ENCODE results near the gene HMGCL. TPM values are rescaled to one million over a fixed set of nuclear protein-coding genes. Genes with fewer than 3 reads are reported as not detected.

The HMGCL gene
- total and polyA plus RNA-seq, 2 of the 13 experiments (the other 11 are each of a cell fraction or from before 2014, with no cell fraction given), result 21.3 to 41.4 TPM

GRCh38 chr1:23790696-23791515, 34.3 kb downstream of the HMGCL start, which contains the start of gene LYPLA2 (continued):
- TF ChIP-seq JUNB (CRISPR knock-in tag; IDR thresholded peaks at IDR 0.05; ENCODE audit: borderline replicate concordance) (no peak), ZFP1 (CRISPR knock-in tag; IDR thresholded peaks at IDR 0.05) (0 out of 2 replicates have a peak, but pooled peaks have one; percentile 17), PTBP1 (IDR thresholded peaks at IDR 0.05; ENCODE audit: low read depth, low read length, poor library complexity, severe bottlenecking) (no peak), EEA1 (CRISPR knock-in tag; IDR thresholded peaks at IDR 0.05; ENCODE audit: borderline replicate concordance) (no peak), ZNF44 (CRISPR knock-in tag; IDR thresholded peaks at IDR 0.05) (no peak), MEIS2 (CRISPR knock-in tag; IDR thresholded peaks at IDR 0.05) (no peak), CC2D1A (CRISPR knock-in tag; IDR thresholded peaks at IDR 0.05) (no peak), FOXP4 (CRISPR knock-in tag; IDR thresholded peaks at IDR 0.05) (no peak)
- TF ChIP-seq, protein P1, sequence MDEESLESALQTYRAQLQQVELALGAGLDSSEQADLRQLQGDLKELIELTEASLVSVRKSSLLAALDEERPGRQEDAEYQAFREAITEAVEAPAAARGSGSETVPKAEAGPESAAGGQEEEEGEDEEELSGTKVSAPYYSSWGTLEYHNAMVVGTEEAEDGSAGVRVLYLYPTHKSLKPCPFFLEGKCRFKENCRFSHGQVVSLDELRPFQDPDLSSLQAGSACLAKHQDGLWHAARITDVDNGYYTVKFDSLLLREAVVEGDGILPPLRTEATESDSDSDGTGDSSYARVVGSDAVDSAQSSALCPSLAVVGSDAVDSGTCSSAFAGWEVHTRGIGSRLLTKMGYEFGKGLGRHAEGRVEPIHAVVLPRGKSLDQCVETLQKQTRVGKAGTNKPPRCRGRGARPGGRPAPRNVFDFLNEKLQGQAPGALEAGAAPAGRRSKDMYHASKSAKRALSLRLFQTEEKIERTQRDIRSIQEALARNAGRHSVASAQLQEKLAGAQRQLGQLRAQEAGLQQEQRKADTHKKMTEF (CRISPR knock-in tag; IDR thresholded peaks at IDR 0.05), result peak; percentile 36; the same call in 1 of the 2 replicates
- TF ChIP-seq, protein P2, sequence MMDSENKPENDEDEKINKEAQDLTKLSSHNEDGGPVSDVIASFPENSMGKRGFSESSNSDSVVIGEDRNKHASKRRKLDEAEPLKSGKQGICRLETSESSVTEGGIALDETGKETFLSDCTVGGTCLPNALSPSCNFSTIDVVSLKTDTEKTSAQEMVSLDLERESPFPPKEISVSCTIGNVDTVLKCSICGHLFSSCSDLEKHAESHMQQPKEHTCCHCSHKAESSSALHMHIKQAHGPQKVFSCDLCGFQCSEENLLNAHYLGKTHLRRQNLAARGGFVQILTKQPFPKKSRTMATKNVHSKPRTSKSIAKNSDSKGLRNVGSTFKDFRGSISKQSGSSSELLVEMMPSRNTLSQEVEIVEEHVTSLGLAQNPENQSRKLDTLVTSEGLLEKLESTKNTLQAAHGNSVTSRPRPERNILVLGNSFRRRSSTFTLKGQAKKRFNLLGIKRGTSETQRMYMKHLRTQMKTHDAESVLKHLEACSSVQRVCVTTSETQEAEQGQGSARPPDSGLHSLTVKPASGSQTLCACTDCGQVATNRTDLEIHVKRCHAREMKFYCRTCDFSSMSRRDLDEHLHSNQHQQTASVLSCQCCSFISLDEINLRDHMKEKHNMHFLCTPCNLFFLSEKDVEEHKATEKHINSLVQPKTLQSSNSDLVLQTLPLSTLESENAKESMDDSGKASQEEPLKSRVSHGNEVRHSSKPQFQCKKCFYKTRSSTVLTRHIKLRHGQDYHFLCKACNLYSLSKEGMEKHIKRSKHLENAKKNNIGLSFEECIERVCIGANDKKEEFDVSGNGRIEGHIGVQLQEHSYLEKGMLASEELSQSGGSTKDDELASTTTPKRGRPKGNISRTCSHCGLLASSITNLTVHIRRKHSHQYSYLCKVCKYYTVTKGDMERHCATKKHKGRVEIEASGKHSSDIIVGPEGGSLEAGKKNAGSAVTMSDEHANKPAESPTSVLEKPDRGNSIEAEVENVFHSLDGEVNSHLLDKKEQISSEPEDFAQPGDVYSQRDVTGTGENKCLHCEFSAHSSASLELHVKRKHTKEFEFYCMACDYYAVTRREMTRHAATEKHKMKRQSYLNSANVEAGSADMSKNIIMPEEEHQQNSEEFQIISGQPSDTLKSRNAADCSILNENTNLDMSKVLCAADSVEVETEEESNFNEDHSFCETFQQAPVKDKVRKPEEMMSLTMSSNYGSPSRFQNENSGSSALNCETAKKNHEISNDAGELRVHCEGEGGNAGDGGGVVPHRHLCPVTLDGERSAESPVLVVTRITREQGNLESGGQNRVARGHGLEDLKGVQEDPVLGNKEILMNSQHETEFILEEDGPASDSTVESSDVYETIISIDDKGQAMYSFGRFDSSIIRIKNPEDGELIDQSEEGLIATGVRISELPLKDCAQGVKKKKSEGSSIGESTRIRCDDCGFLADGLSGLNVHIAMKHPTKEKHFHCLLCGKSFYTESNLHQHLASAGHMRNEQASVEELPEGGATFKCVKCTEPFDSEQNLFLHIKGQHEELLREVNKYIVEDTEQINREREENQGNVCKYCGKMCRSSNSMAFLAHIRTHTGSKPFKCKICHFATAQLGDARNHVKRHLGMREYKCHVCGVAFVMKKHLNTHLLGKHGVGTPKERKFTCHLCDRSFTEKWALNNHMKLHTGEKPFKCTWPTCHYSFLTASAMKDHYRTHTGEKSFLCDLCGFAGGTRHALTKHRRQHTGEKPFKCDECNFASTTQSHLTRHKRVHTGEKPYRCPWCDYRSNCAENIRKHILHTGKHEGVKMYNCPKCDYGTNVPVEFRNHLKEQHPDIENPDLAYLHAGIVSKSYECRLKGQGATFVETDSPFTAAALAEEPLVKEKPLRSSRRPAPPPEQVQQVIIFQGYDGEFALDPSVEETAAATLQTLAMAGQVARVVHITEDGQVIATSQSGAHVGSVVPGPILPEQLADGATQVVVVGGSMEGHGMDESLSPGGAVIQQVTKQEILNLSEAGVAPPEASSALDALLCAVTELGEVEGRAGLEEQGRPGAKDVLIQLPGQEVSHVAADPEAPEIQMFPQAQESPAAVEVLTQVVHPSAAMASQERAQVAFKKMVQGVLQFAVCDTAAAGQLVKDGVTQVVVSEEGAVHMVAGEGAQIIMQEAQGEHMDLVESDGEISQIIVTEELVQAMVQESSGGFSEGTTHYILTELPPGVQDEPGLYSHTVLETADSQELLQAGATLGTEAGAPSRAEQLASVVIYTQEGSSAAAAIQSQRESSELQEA (CRISPR knock-in tag; IDR thresholded peaks at IDR 0.05; ENCODE audit: not compliant biosample characterization), result no peak
